Activated CD4-positive, alpha-beta T cell treated with anti-CD3 and anti-CD28 coated beads, Interleukin-2, amount 10 ng/mL, durations not matched to agents 7 days and 5 days (primary cell): ENCODE measurements around the gene NKX2-3. TPM values are rescaled to one million over a fixed set of nuclear protein-coding genes. Genes with fewer than 3 reads are reported as not detected.

Source experiments
- total RNA-seq, 2 experiments: library from RNA; stranded (reverse); gene quantifications; one replicate each; pipeline ENCODE4 v1.2.3, GENCODE V29; 2021

The NKX2-3 gene
- total RNA-seq, 2 experiments from 2014 or later, result not detected

Other genes starting within 250 kb of the NKX2-3 start
- under 1 TPM; 0.54 to 0.57 TPM for gene CNNM1, start 203.6 kb upstream of the NKX2-3 start, total RNA-seq
- gene GOT1, start 102.3 kb upstream of the NKX2-3 start, total RNA-seq, result 10 to 100 TPM; 26.1 to 33.2 TPM
- 10 to 100 TPM; 65.5 to 69.1 TPM for gene SLC25A28, start 87.5 kb downstream of the NKX2-3 start, total RNA-seq
- gene ENTPD7, start 126.6 kb downstream of the NKX2-3 start, total RNA-seq, result 1 to 10 TPM; 5.8 to 5.9 TPM
- gene COX15, start 199.2 kb downstream of the NKX2-3 start, total RNA-seq, result 10 to 100 TPM; 40.3 to 40.6 TPM
- 10 to 100 TPM; 20.2 to 21.3 TPM for gene CUTC, start 199.3 kb downstream of the NKX2-3 start, total RNA-seq
- 1 to 10 TPM; 1.0 to 1.3 TPM for gene ABCC2, start 249.7 kb downstream of the NKX2-3 start, total RNA-seq